HEK293 (cell line): ENCODE measurements around the gene SURF2.
A peak's percentile ranks its signal among the peaks of the same experiment; 100 is the strongest.

Experiments used
- CTCF ChIA-PET: fragments of 350-600 bp; formaldehyde crosslinking; extraction: SDS; loops from one replicate; lab custom pipeline; 2021; ENCODE audit warnings: antibody characterized with exemption; lab: Yijun Ruan, JAX
- POLR2A ChIA-PET: fragments of 300-600 bp; formaldehyde crosslinking; extraction: SDS; loops from one replicate; lab custom pipeline; 2020; ENCODE audit warnings: antibody characterized with exemption, inconsistent platforms; lab: Yijun Ruan, JAX
- H3K27ac ChIP-seq: fragments of 200-500 bp; sonication (Bioruptor generic); 2 replicates; pipeline ENCODE4 v1.5.1; 2014; ENCODE audit warnings: low read depth, low read length, control low read depth, inconsistent platforms; ENCODE audit errors: extremely low read depth
- H3K36me3 ChIP-seq, 2 experiments: fragments of 200-500 bp in 1 of 2; sonication (Bioruptor generic) in 1 of 2; 1 replicate in 1 of 2; 2 replicates in 1 of 2; pipeline ENCODE4 v1.5.1; 2014 to 2017; ENCODE audit warnings: inconsistent platforms in 2 of 2, low read length in 2 of 2; ENCODE audit not compliant: control insufficient read depth in 2 of 2, insufficient read depth in 1 of 2
- H3K4me1 ChIP-seq: fragments of 200-500 bp; sonication (Bioruptor generic); 2 replicates; pipeline ENCODE4 v1.5.1; 2014; ENCODE audit warnings: mild to moderate bottlenecking, low read length, inconsistent platforms; ENCODE audit not compliant: control insufficient read depth, insufficient read depth
- H3K4me3 ChIP-seq: 2 replicates; pipeline ENCODE4 v1.5.1; 2011; ENCODE audit warnings: low read depth, mild to moderate bottlenecking, control low read depth, low read length, moderate library complexity
- H3K9me3 ChIP-seq: fragments of 200-500 bp; sonication (Bioruptor generic); 2 replicates; pipeline ENCODE4 v1.5.1; 2014; ENCODE audit warnings: low read depth, low read length, inconsistent platforms; ENCODE audit not compliant: control insufficient read depth, insufficient read depth
- IKZF3 ChIP-seq: fragments of 450-650 bp; IDR thresholded peaks from 2 replicates; pipeline ENCODE4 v1.5.0; 2018; ENCODE audit warnings: missing biosample characterization, mild to moderate bottlenecking, missing genetic modification characterization, moderate library complexity
- KLF8 ChIP-seq: fragments of 450-650 bp; formaldehyde crosslinking; IDR thresholded peaks from 2 replicates; pipeline ENCODE4 v1.5.1; 2016; ENCODE audit warnings: missing biosample characterization, missing genetic modification characterization
- OSR2 ChIP-seq: fragments of 450-650 bp; formaldehyde crosslinking; IDR thresholded peaks from 2 replicates; pipeline ENCODE4 v1.5.1; 2016; ENCODE audit warnings: missing biosample characterization, missing genetic modification characterization
- SCRT1 ChIP-seq: fragments of 450-650 bp; formaldehyde crosslinking; IDR thresholded peaks from 2 replicates; pipeline ENCODE4 v1.5.1; 2016; ENCODE audit warnings: missing biosample characterization, missing genetic modification characterization, borderline replicate concordance
- SP3 ChIP-seq: fragments of 450-650 bp; formaldehyde crosslinking; IDR thresholded peaks from 2 replicates; pipeline ENCODE4 v1.5.1; 2016; ENCODE audit warnings: missing biosample characterization, missing genetic modification characterization
- YY1 ChIP-seq: fragments of 450-650 bp; formaldehyde crosslinking; IDR thresholded peaks from 2 replicates; pipeline ENCODE4 v1.5.1; 2018; ENCODE audit warnings: missing biosample characterization, missing genetic modification characterization
- ZBTB17 ChIP-seq: fragments of 450-650 bp; formaldehyde crosslinking; IDR thresholded peaks from 2 replicates; pipeline ENCODE4 v1.5.1; 2016; ENCODE audit warnings: missing biosample characterization, missing genetic modification characterization
- ZBTB20 ChIP-seq: fragments of 450-650 bp; formaldehyde crosslinking; IDR thresholded peaks from 2 replicates; pipeline ENCODE4 v1.5.1; 2016; ENCODE audit warnings: missing biosample characterization, missing genetic modification characterization
- ZBTB48 ChIP-seq: fragments of 450-650 bp; formaldehyde crosslinking; IDR thresholded peaks from 2 replicates; pipeline ENCODE4 v1.5.1; 2016; ENCODE audit warnings: missing biosample characterization, missing genetic modification characterization
- ZBTB7A ChIP-seq: fragments of 450-650 bp; formaldehyde crosslinking; IDR thresholded peaks from 2 replicates; pipeline ENCODE4 v1.5.1; 2016; ENCODE audit warnings: low read depth, missing biosample characterization, missing genetic modification characterization
- ZFP41 ChIP-seq: fragments of 450-650 bp; formaldehyde crosslinking; IDR thresholded peaks from 2 replicates; pipeline ENCODE4 v1.5.1; 2016; ENCODE audit warnings: missing biosample characterization, missing genetic modification characterization, borderline replicate concordance
- ZNF140 ChIP-seq: fragments of 450-650 bp; formaldehyde crosslinking; IDR thresholded peaks from 2 replicates; pipeline ENCODE4 v1.5.1; 2016; ENCODE audit warnings: missing biosample characterization, missing genetic modification characterization
- ZNF16 ChIP-seq: fragments of 450-650 bp; formaldehyde crosslinking; IDR thresholded peaks from 2 replicates; pipeline ENCODE4 v1.5.1; 2016; ENCODE audit warnings: low read depth, missing biosample characterization, missing genetic modification characterization
- ZNF2 ChIP-seq: fragments of 450-650 bp; formaldehyde crosslinking; IDR thresholded peaks from 2 replicates; pipeline ENCODE4 v1.5.1; 2016; ENCODE audit warnings: missing biosample characterization, missing genetic modification characterization
- ZNF202 ChIP-seq: fragments of 450-650 bp; formaldehyde crosslinking; IDR thresholded peaks from 2 replicates; pipeline ENCODE4 v1.5.1; 2016; ENCODE audit warnings: missing biosample characterization, missing genetic modification characterization, borderline replicate concordance
- ZNF324 ChIP-seq: fragments of 450-650 bp; formaldehyde crosslinking; IDR thresholded peaks from 2 replicates; pipeline ENCODE4 v1.5.1; 2016; ENCODE audit warnings: missing biosample characterization, missing genetic modification characterization
- ZNF37A ChIP-seq: fragments of 450-650 bp; IDR thresholded peaks from 2 replicates; pipeline ENCODE4 v1.5.1; 2018; ENCODE audit warnings: missing biosample characterization, missing genetic modification characterization
- ZNF449 ChIP-seq: fragments of 450-650 bp; formaldehyde crosslinking; IDR thresholded peaks from 2 replicates; pipeline ENCODE4 v1.5.1; 2017; ENCODE audit warnings: missing biosample characterization, mild to moderate bottlenecking, missing genetic modification characterization, moderate library complexity
- ZNF518A ChIP-seq: fragments of 450-650 bp; formaldehyde crosslinking; conservative IDR thresholded peaks from 2 replicates; pipeline ENCODE4 v1.5.1; 2016; ENCODE audit warnings: low read depth, missing biosample characterization, missing genetic modification characterization
- ZNF600 ChIP-seq: fragments of 450-650 bp; formaldehyde crosslinking; IDR thresholded peaks from 2 replicates; pipeline ENCODE4 v1.5.1; 2016; ENCODE audit warnings: missing biosample characterization, missing genetic modification characterization
- ZNF623 ChIP-seq: fragments of 450-650 bp; formaldehyde crosslinking; IDR thresholded peaks from 2 replicates; pipeline ENCODE4 v1.5.1; 2016; ENCODE audit warnings: missing biosample characterization, missing genetic modification characterization
- ZSCAN16 ChIP-seq: fragments of 450-650 bp; formaldehyde crosslinking; IDR thresholded peaks from 2 replicates; pipeline ENCODE4 v1.5.1; 2016; ENCODE audit warnings: missing biosample characterization, missing genetic modification characterization
- TF ChIP-seq, protein P1 (sequence below): fragments of 450-650 bp; formaldehyde crosslinking; IDR thresholded peaks from 2 replicates; pipeline ENCODE4 v1.5.1; 2016; ENCODE audit warnings: missing biosample characterization, missing genetic modification characterization
- TF ChIP-seq, protein P2 (sequence below): fragments of 450-650 bp; formaldehyde crosslinking; IDR thresholded peaks from 2 replicates; pipeline ENCODE4 v1.5.1; 2016; ENCODE audit warnings: missing biosample characterization, missing genetic modification characterization
- TF ChIP-seq, protein P3 (sequence below): fragments of 450-650 bp; formaldehyde crosslinking; IDR thresholded peaks from 2 replicates; pipeline ENCODE4 v1.5.1; 2016; ENCODE audit warnings: missing biosample characterization, missing genetic modification characterization

Gene SURF2

DNA sequence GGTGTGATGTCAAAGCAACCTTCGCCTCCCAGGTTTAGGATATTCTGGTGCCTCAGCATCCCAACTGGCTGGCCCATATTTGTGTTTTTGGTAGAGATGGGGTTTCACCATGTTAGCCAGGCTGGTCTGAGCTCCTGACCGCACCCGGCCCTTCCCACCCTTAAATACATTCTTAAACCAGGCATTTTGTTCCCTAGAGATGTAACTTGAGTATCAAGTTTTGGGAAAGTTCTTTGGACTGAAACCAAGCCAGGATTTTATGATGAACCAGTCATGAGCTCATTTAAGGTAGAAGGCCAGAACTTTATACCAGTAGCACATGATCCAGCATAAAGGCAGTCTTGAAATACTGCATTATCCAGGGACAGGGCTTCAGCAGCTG, 4.8 kb upstream of the SURF2 start (continued):
- TF ChIP-seq ZSCAN16 (tag by site-specific recombination): no peak
- TF ChIP-seq ZNF16 (tag by site-specific recombination): no peak
- TF ChIP-seq IKZF3 (tag by site-specific recombination): no peak
- TF ChIP-seq, protein P1, sequence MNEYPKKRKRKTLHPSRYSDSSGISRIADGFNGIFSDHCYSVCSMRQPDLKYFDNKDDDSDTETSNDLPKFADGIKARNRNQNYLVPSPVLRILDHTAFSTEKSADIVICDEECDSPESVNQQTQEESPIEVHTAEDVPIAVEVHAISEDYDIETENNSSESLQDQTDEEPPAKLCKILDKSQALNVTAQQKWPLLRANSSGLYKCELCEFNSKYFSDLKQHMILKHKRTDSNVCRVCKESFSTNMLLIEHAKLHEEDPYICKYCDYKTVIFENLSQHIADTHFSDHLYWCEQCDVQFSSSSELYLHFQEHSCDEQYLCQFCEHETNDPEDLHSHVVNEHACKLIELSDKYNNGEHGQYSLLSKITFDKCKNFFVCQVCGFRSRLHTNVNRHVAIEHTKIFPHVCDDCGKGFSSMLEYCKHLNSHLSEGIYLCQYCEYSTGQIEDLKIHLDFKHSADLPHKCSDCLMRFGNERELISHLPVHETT: peak; percentile 9; the same call in 1 of the 2 replicates
- peak; percentile 21; the same call in 1 of the 2 replicates for TF ChIP-seq OSR2 (tag by site-specific recombination)
- no peak for TF ChIP-seq ZNF140 (tag by site-specific recombination)
- TF ChIP-seq KLF8 (tag by site-specific recombination): peak; percentile 60
- TF ChIP-seq ZBTB7A: no peak
- no peak for TF ChIP-seq YY1 (tag by site-specific recombination)
- TF ChIP-seq, all 188 proteins: peak for 7

DNA sequence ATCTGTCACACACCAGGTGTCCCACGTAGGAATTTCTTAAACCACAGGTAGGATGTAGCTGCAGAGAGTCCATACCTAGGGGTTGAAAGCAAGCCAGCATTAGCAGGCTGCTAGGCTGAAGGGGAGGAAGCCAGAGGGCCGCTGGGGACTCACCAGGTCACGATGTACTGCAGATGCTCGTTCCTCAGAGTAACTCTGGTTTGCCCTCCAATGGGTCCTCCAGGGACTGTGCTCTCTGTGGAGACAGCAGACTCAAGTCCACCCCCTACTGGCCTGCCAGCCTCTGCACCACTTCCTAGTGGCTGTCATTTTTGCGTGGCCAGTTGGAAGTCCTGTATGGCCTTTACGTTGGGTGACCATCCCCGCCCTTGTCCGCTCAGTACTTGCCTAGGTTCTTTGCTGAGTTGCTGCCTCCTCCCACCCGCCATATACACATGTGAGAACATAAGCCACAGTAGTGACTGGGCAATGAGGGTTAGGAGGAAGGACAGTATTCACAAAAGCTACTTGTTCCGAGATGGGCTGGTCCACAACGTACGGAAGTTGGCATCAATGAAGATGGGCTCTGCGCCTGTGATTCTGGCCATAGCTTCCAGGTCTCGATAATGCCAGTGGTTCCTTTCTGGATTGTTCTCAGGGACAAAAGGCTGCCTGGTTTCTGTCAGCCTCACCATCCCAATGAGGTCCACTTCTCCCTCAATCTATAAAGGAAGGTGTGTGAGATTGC, 4.3 kb upstream of the SURF2 start:
- H3K9me3 ChIP-seq: no peaks in the 10 kb centered on the region
- no peak overlapping the region for H3K4me3 ChIP-seq
- H3K27ac ChIP-seq: peak overlapping the region; percentile 37; the same call in 1 of the 2 replicates
- H3K4me1 ChIP-seq: no peaks in the 10 kb centered on the region
- ChIA-PET CTCF (interaction anchor here (0.6 to 2.0 kb wide), 10 partner anchors 10 to 171 kb away, joined by 3 to 13 read pairs (median 3); no protein-coding TSS in a partner anchor), POLR2A (interaction anchor here (0.6 to 3.9 kb wide), 7 partner anchors 9 to 149 kb away, joined by 3 to 35 read pairs (median 6); partner anchors contain the start of gene SURF6)
- H3K36me3 ChIP-seq: peaks cover 14 to 66% of the 10 kb centered on the region in 2 experiments
- TF ChIP-seq ZNF324: peak; percentile 51; the same call in 1 of the 2 replicates
- TF ChIP-seq, protein P2, sequence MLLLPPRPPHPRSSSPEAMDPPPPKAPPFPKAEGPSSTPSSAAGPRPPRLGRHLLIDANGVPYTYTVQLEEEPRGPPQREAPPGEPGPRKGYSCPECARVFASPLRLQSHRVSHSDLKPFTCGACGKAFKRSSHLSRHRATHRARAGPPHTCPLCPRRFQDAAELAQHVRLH (tag by site-specific recombination): no peak
- no peak for TF ChIP-seq ZNF449
- TF ChIP-seq ZNF518A (tag by site-specific recombination): no peak
- TF ChIP-seq ZNF600 (tag by site-specific recombination): peak; percentile 49; the same call in 1 of the 2 replicates
- no peak for TF ChIP-seq ZNF623
- no peak for TF ChIP-seq SP3 (tag by site-specific recombination)
- TF ChIP-seq ZBTB48 (tag by site-specific recombination): peak; percentile 28; the same call in 1 of the 2 replicates
- TF ChIP-seq, protein P3, sequence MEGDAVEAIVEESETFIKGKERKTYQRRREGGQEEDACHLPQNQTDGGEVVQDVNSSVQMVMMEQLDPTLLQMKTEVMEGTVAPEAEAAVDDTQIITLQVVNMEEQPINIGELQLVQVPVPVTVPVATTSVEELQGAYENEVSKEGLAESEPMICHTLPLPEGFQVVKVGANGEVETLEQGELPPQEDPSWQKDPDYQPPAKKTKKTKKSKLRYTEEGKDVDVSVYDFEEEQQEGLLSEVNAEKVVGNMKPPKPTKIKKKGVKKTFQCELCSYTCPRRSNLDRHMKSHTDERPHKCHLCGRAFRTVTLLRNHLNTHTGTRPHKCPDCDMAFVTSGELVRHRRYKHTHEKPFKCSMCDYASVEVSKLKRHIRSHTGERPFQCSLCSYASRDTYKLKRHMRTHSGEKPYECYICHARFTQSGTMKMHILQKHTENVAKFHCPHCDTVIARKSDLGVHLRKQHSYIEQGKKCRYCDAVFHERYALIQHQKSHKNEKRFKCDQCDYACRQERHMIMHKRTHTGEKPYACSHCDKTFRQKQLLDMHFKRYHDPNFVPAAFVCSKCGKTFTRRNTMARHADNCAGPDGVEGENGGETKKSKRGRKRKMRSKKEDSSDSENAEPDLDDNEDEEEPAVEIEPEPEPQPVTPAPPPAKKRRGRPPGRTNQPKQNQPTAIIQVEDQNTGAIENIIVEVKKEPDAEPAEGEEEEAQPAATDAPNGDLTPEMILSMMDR (tag by site-specific recombination): peak; percentile 85
- peak; percentile 59 for TF ChIP-seq ZBTB20 (tag by site-specific recombination)
- no peak for TF ChIP-seq ZNF37A (tag by site-specific recombination)
- no peak for TF ChIP-seq ZFP41
- TF ChIP-seq ZNF202 (tag by site-specific recombination): no peak
- peak; percentile 34; the same call in 1 of the 2 replicates for TF ChIP-seq ZBTB17
- no peak for TF ChIP-seq SCRT1
- 0 out of 2 replicates have a peak, but pooled peaks have one; percentile 6 for TF ChIP-seq ZNF2 (tag by site-specific recombination)
